CD14-positive monocyte (primary cell): ENCODE data around the gene KRTCAP3. TPM values are rescaled to one million over a fixed set of nuclear protein-coding genes. Genes with fewer than 3 reads are reported as not detected.

Source experiments
- DNase-seq, 3 donors: peaks; one replicate each; pipeline ENCODE4 v3.0.0-alpha.2; 2011 to 2022
- H2AFZ ChIP-seq: 2 replicates; pipeline ENCODE4 v1.6.0; 2012; ENCODE audit warnings: mild to moderate bottlenecking, low read depth, low read length, inconsistent platforms; ENCODE audit not compliant: insufficient read depth, poor library complexity, severe bottlenecking
- H3K27ac ChIP-seq, 2 donors: 1 replicate in 1 of 2; 2 replicates in 1 of 2; pipeline ENCODE4 v1.5.1; 2012 to 2013; ENCODE audit warnings: low read length in 2 of 2, control low read depth in 1 of 2, inconsistent platforms in 1 of 2, low read depth in 1 of 2, mild to moderate bottlenecking in 1 of 2
- H3K27me3 ChIP-seq, 2 donors: one replicate each; pipeline versions ENCODE4 v1.6.0 to v1.6.1; 2011 to 2013; ENCODE audit warnings: low read length in 2 of 2; ENCODE audit not compliant: control insufficient read depth in 2 of 2, insufficient read depth in 2 of 2
- H3K36me3 ChIP-seq, 2 donors: replicated peaks in 1 of 2; 1 replicate in 1 of 2; 2 replicates in 1 of 2; pipeline versions ENCODE4 v1.5.1 to v1.6.1; 2012 to 2013; ENCODE audit warnings: low read length in 2 of 2, control low read depth in 1 of 2, inconsistent platforms in 1 of 2, mild to moderate bottlenecking in 1 of 2; ENCODE audit not compliant: insufficient read depth in 2 of 2, control insufficient read depth in 1 of 2
- H3K4me1 ChIP-seq, 2 donors: 1 replicate in 1 of 2; 2 replicates in 1 of 2; pipeline versions ENCODE4 v1.5.1 to v1.6.1; 2012 to 2013; ENCODE audit warnings: low read length in 2 of 2, control low read depth in 1 of 2, inconsistent platforms in 1 of 2, mild to moderate bottlenecking in 1 of 2, moderate library complexity in 1 of 2; ENCODE audit not compliant: insufficient read depth in 2 of 2, control insufficient read depth in 1 of 2
- H3K4me2 ChIP-seq: replicated peaks from 2 replicates; pipeline ENCODE3; 2012; ENCODE audit warnings: low read length, moderate library complexity, mild to moderate bottlenecking; ENCODE audit not compliant: poor library complexity, severe bottlenecking; ENCODE audit errors: extremely low read depth
- H3K4me3 ChIP-seq, 3 experiments: fragments of 200-600 bp in 1 of 3; sonication (generic) in 1 of 3; replicated peaks in 1 of 3; 1 replicate in 2 of 3; 2 replicates in 1 of 3; pipeline ENCODE4 v1.5.1; 2011 to 2013; ENCODE audit warnings: low read length in 3 of 3, mild to moderate bottlenecking in 3 of 3, control low read depth in 2 of 3, low read depth in 2 of 3, inconsistent platforms in 1 of 3, moderate library complexity in 1 of 3
- H3K79me2 ChIP-seq: 2 replicates; pipeline ENCODE4 v1.6.0; 2012; ENCODE audit warnings: mild to moderate bottlenecking, control low read depth, inconsistent platforms, low read length, moderate library complexity; ENCODE audit not compliant: insufficient read depth
- H3K9ac ChIP-seq: 2 replicates; pipeline ENCODE4 v1.6.0; 2017; ENCODE audit warnings: low read length, mild to moderate bottlenecking; ENCODE audit not compliant: insufficient read depth, poor library complexity, severe bottlenecking
- H3K9me3 ChIP-seq, 2 donors: replicated peaks in 1 of 2; 1 replicate in 1 of 2; 2 replicates in 1 of 2; pipeline versions ENCODE4 v1.5.1 to v1.6.1; 2012 to 2013; ENCODE audit warnings: low read length in 2 of 2, control low read depth in 1 of 2; ENCODE audit not compliant: control insufficient read depth in 1 of 2, insufficient read depth in 1 of 2
- H4K20me1 ChIP-seq: 2 replicates; pipeline ENCODE4 v1.6.0; 2012; ENCODE audit warnings: mild to moderate bottlenecking, low read length, control low read depth, moderate library complexity; ENCODE audit not compliant: insufficient read depth
- H3K27ac Mint-ChIP-seq, 7 donors: one replicate each; pipeline ENCODE4 v1.8.0; 2020; ENCODE audit warnings: mild to moderate bottlenecking in 7 of 7, mixed read lengths in 7 of 7, moderate library complexity in 6 of 7, inconsistent platforms in 2 of 7
- H3K27me3 Mint-ChIP-seq, 3 donors: one replicate each; pipeline ENCODE4 v1.8.0; 2021 to 2022; ENCODE audit warnings: low read depth in 3 of 3, mild to moderate bottlenecking in 3 of 3, mixed read lengths in 3 of 3, moderate library complexity in 3 of 3, inconsistent platforms in 1 of 3
- H3K36me3 Mint-ChIP-seq, 2 donors: one replicate each; pipeline ENCODE4 v1.8.0; 2020; ENCODE audit warnings: mixed read lengths in 2 of 2, inconsistent platforms in 1 of 2, mild to moderate bottlenecking in 1 of 2
- H3K4me1 Mint-ChIP-seq: one replicate; pipeline ENCODE4 v1.8.0; 2020; ENCODE audit warnings: mild to moderate bottlenecking, mixed read lengths
- H3K4me3 Mint-ChIP-seq, 2 donors: one replicate each; pipeline ENCODE4 v1.8.0; 2020; ENCODE audit warnings: mild to moderate bottlenecking in 2 of 2, mixed read lengths in 2 of 2, moderate library complexity in 1 of 2
- H3K9me3 Mint-ChIP-seq, 7 donors: one replicate each; pipeline ENCODE4 v1.8.0; 2020 to 2022; ENCODE audit warnings: mixed read lengths in 7 of 7, mild to moderate bottlenecking in 6 of 7, moderate library complexity in 6 of 7, inconsistent platforms in 2 of 7
- CTCF ChIP-seq: fragments of 200-600 bp; IDR thresholded peaks from one replicate; pipeline ENCODE4 v1.8.0; 2022; ENCODE audit warnings: antibody characterized with exemption, mild to moderate bottlenecking
- WGBS: methylation state at CpG from one replicate; pipeline ENCODE4 v1.1.5; 2013; ENCODE audit warnings: missing lambda C conversion rate; ENCODE audit not compliant: insufficient coverage; 5-methylcytosine and 5-hydroxymethylcytosine counted together
- intact Hi-C, 2 donors: fragments of 100-400 bp; cut with micrococcal nuclease; formaldehyde crosslinking; loops; one replicate each; pipeline versions ENCODE4 v1.15.0 to v1.15.1; 2023
- polyA plus RNA-seq, 3 donors: library from polyadenylated mRNA; depleted of rRNA in 1 of 3; unstranded in 2 of 3; stranded (reverse) in 1 of 3; fragments of 300-500 nt in 2 of 3; fragments of >200 nt in 1 of 3; fragmentation: Illumina TruSeq in 2 of 3; gene quantifications; 1 replicate in 2 of 3; 2 replicates in 1 of 3; pipeline ENCODE4 v1.2.3, GENCODE V29; 2012 to 2021

The KRTCAP3 gene
- polyA plus RNA-seq, 3 donors = 2.5 TPM; not detected in 2

GRCh38 chr2:27412419-27413152 lies 29.6 kb upstream of the KRTCAP3 start:
- Mint-ChIP-seq H3K4me3 (no peak overlapping the region), H3K27me3 (peaks cover 2 to 9% (median 4%) of the 10 kb centered on the region in 3 donors), H3K9me3 (peaks cover 0 to 9% (median 7%) of the 10 kb centered on the region in 7 donors), H3K36me3 (peaks cover 0 to under 1% of the 10 kb centered on the region in 2 donors), H3K4me1 (peaks cover 18% of the 10 kb centered on the region), H3K27ac (no peak overlapping the region)
- no peak overlapping the region for H2AFZ ChIP-seq
- no peak overlapping the region for H3K4me3 ChIP-seq
- peaks cover 18% of the 10 kb centered on the region for H3K79me2 ChIP-seq
- H3K4me2 ChIP-seq = no peak overlapping the region
- intact Hi-C loops = no loop called here
- no peaks in the 10 kb centered on the region for H3K9me3 ChIP-seq
- H3K27ac ChIP-seq = no peak overlapping the region
- no peak for TF ChIP-seq CTCF
- DNase-seq = no peak
- no peaks in the 10 kb centered on the region for H3K27me3 ChIP-seq
- H3K36me3 ChIP-seq = no peaks in the 10 kb centered on the region
- H4K20me1 ChIP-seq = peaks cover 8% of the 10 kb centered on the region
- no CpG with 5 or more reads among the region's 9 CpGs for WGBS
- peaks cover 19% of the 10 kb centered on the region in 2 donors for H3K4me1 ChIP-seq
- no peak overlapping the region for H3K9ac ChIP-seq

DNA sequence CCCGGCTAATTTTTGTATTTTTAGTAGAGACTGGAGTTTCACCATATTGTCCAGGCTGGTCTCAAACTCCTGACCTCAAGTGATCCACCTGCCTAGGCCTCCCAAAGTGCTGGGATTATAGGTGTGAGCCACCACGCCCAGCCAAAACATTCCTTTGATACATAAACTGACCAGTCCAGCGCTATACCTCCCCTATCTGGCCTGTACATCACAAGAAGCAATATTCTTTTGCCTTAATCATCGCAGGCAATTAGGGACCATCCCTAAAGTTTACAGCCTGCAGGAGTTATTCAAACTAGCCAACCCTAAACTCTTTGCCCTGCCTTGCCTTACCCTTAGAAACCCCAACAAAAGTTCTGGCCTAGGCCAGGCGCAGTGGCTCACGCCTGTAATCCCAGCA lies 26.0 kb upstream of the KRTCAP3 start:
- Histone ChIP-seq H3K27me3 (no peaks in the 10 kb centered on the region), H2AFZ (no peak overlapping the region), H3K27ac (no peak overlapping the region), H3K4me3 (no peak overlapping the region), H3K9ac (no peak overlapping the region), H4K20me1 (no peaks in the 10 kb centered on the region), H3K4me2 (no peak overlapping the region), H3K4me1 (no peaks in the 10 kb centered on the region), H3K79me2 (no peaks in the 10 kb centered on the region), H3K9me3 (no peaks in the 10 kb centered on the region), H3K36me3 (no peaks in the 10 kb centered on the region)
- TF ChIP-seq CTCF = no peak
- H3K4me1 Mint-ChIP-seq = no peaks in the 10 kb centered on the region
- no peak overlapping the region for H3K4me3 Mint-ChIP-seq
- WGBS = 99% methylated on average over 5 of the region's 6 CpGs
- H3K27me3 Mint-ChIP-seq = peaks cover 0 to 7% (median 4%) of the 10 kb centered on the region in 3 donors
- no peaks in the 10 kb centered on the region for H3K36me3 Mint-ChIP-seq
- H3K9me3 Mint-ChIP-seq = peaks cover 0 to 10% (median 8%) of the 10 kb centered on the region in 7 donors
- H3K27ac Mint-ChIP-seq = no peak overlapping the region
- intact Hi-C loops = no loop called here
- DNase-seq = no peak
